Osteoblast (primary cell): ENCODE results near the gene PPFIA1. TPM values are rescaled to one million over a fixed set of nuclear protein-coding genes. Genes with fewer than 3 reads are reported as not detected.
A peak's percentile ranks its signal among the peaks of the same experiment; 100 is the strongest.

ENCODE experiments used
- DNase-seq: peaks from one replicate; pipeline ENCODE4 v3.0.0; 2011; ENCODE audit warnings: low spot score, mixed read lengths; ENCODE audit not compliant: insufficient read length; ENCODE audit errors: missing footprints
- H2AFZ ChIP-seq: 2 replicates; pipeline ENCODE4 v1.6.0; 2011; ENCODE audit warnings: mild to moderate bottlenecking, low read length
- H3K27ac ChIP-seq: 2 replicates; pipeline ENCODE4 v1.5.1; 2011; ENCODE audit warnings: mild to moderate bottlenecking, low read depth, low read length, moderate library complexity
- H3K27me3 ChIP-seq: 2 replicates; pipeline ENCODE4 v1.6.0; 2012; ENCODE audit warnings: mild to moderate bottlenecking, control low read depth, inconsistent platforms, low read length, moderate library complexity; ENCODE audit not compliant: insufficient read depth
- H3K36me3 ChIP-seq: 2 replicates; pipeline ENCODE4 v1.5.1; 2011; ENCODE audit warnings: mild to moderate bottlenecking, low read length, control low read depth, moderate library complexity; ENCODE audit not compliant: insufficient read depth
- H3K4me1 ChIP-seq: 2 replicates; pipeline ENCODE4 v1.5.1; 2011; ENCODE audit warnings: mild to moderate bottlenecking, low read length, control low read depth, moderate library complexity; ENCODE audit not compliant: insufficient read depth
- H3K4me2 ChIP-seq: 2 replicates; pipeline ENCODE4 v1.6.0; 2011; ENCODE audit warnings: mild to moderate bottlenecking, low read length; ENCODE audit not compliant: insufficient read depth
- H3K4me3 ChIP-seq: fragments of 200-600 bp; sonication (generic); 3 replicates; pipeline ENCODE4 v1.5.1; 2012; ENCODE audit warnings: mild to moderate bottlenecking, low read length, inconsistent platforms; ENCODE audit not compliant: insufficient read depth
- H3K79me2 ChIP-seq: 2 replicates; pipeline ENCODE4 v1.6.0; 2012; ENCODE audit warnings: mild to moderate bottlenecking, low read length, control low read depth, inconsistent platforms; ENCODE audit not compliant: insufficient read depth
- H3K9me3 ChIP-seq: 2 replicates; pipeline ENCODE4 v1.5.1; 2011; ENCODE audit warnings: low read depth, low read length, control low read depth
- H4K20me1 ChIP-seq: 2 replicates; pipeline ENCODE4 v1.6.0; 2012; ENCODE audit warnings: mild to moderate bottlenecking, low read length, control low read depth; ENCODE audit not compliant: insufficient read depth
- CTCF ChIP-seq: IDR thresholded peaks from 2 replicates; pipeline ENCODE4 v1.5.1; 2011; ENCODE audit warnings: mild to moderate bottlenecking, low read depth, low read length, moderate library complexity; ENCODE audit errors: extremely low read depth
- total RNA-seq: library from RNA; depleted of rRNA; stranded (reverse); fragments of >200 nt; gene quantifications from 2 replicates; pipeline ENCODE4 v1.2.3, GENCODE V29; 2012

The PPFIA1 gene
- total RNA-seq, 1 donor: 110 TPM

DNA sequence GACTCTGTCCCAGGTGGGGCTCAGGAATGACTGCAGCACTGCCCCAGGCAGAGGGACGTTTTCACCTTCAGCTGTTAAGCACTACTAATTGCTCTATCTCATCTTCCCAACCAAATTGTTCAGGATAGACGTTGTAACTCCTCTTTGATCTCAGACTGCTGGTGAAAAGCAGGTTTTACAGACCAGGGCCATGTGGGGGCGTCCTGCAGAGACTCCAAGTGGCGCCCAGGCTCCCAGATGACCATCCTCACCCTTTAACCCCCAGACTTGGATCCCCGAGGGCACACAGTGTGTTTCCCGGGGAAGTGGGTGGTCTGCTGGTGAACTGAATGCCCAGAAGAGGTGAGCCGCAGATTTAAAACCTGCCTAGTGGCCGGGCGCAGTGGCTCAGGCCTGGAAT is 43.5 kb upstream of the PPFIA1 start:
- Histone ChIP-seq H3K9me3 (no peaks in the 10 kb centered on the region), H4K20me1 (no peaks in the 10 kb centered on the region), H3K4me2 (no peak overlapping the region), H3K4me3 (no peak overlapping the region), H3K36me3 (no peaks in the 10 kb centered on the region), H3K4me1 (no peaks in the 10 kb centered on the region), H2AFZ (no peak overlapping the region), H3K27ac (no peak overlapping the region), H3K27me3 (peaks cover 5% of the 10 kb centered on the region), H3K79me2 (no peaks in the 10 kb centered on the region)
- DNase-seq: no peak
- TF ChIP-seq CTCF: peak; percentile 51

- Histone ChIP-seq H3K79me2 (no peaks in the 10 kb centered on the region), H3K36me3 (no peaks in the 10 kb centered on the region), H2AFZ (no peak overlapping the region), H3K9me3 (no peaks in the 10 kb centered on the region), H3K27me3 (peaks cover 5% of the 10 kb centered on the region), H3K4me1 (peaks cover 6% of the 10 kb centered on the region), H3K27ac (no peak overlapping the region), H4K20me1 (no peaks in the 10 kb centered on the region), H3K4me2 (no peak overlapping the region), H3K4me3 (no peak overlapping the region)
- no peak for TF ChIP-seq CTCF
- DNase-seq: no peak
Observed at GRCh38 chr11:70229737-70230136, 40.8 kb upstream of the PPFIA1 start.

DNA sequence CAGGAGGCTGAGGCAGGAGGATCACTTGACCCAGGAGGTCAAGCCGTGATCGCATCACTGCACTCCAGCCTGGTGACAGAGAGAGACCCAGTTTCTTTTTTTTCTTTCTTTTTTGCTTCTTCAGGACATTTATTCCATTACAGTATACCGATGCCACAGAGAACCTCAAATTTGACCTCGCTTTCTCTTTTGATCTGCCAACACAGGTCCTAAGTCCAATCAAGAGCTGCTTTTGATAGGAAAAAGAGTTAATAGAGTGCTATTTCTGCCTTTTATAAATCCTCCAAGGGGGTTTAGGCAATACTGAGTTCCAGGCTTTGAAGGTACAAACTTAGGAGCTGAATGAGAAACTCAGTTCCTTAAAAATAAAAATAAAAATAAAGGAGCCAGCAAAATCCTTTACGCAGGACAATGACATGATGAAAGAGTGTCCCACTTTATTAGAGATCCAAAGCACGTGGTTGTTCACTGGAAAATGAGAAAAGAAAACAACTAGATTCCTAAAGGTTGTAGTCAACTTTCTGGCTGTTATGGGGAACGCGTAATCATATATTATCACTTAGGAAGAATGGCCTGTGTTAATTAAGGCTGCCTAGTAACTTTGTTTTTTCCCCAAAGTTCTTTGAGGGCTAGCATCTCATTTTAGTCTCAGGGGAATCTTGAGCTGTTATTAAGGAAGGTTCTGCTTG is 40.2 kb upstream of the PPFIA1 start:
- DNase-seq: peak; percentile 78
- Histone ChIP-seq H2AFZ (no peak overlapping the region), H3K36me3 (no peaks in the 10 kb centered on the region), H3K4me1 (peaks cover 6% of the 10 kb centered on the region), H4K20me1 (no peaks in the 10 kb centered on the region), H3K27me3 (peaks cover 5% of the 10 kb centered on the region), H3K4me2 (no peak overlapping the region), H3K9me3 (no peaks in the 10 kb centered on the region), H3K79me2 (no peaks in the 10 kb centered on the region), H3K4me3 (no peak overlapping the region), H3K27ac (no peak overlapping the region)
- TF ChIP-seq CTCF: no peak

DNA sequence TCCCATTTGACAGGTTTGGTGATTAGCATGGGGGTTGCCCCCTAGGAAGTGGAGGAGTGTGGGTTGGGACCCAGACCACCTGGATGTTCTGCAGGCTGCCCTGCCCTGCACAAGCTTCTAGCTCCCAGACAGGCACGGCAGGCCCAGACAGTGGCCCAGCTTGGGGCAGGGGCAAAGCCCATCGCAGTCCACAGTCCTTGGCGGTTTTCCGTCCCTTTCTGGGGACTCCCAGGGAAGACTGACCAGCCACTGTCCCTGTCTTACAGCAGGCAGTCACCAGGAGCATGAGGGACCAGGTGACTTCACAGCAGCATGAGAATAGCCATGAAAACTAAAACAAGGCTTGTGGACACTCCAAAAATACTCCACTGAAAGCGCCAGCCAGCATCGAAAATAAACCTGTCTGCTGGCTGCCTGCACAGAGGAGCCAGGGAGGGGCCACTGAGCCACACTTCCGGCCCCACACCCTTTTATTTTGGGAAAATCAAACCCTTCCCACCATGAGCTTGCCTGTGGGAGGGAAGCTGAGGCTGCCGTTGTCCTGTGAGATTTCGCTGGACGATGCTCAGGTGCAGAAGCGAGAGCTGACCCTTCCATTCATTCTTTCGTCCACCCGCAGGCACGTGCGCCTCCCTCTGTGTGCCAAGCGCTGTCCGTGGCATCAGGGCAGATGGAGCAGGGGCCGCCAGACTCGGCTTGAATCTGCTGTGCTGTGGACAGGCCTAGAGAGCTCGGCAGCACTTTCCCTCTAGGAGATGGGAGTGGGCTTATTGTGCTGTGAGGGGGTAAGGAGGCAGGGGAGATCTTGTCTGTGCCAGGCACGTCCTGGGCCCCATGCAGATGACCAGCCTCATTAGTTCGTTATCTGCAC is 39.4 kb upstream of the PPFIA1 start:
- Histone ChIP-seq H3K27me3 (peaks cover 5% of the 10 kb centered on the region), H3K36me3 (no peaks in the 10 kb centered on the region), H3K4me1 (peaks cover 6% of the 10 kb centered on the region), H3K9me3 (no peaks in the 10 kb centered on the region), H2AFZ (no peak overlapping the region), H3K4me3 (no peak overlapping the region), H3K79me2 (no peaks in the 10 kb centered on the region), H3K4me2 (no peak overlapping the region), H4K20me1 (no peaks in the 10 kb centered on the region), H3K27ac (no peak overlapping the region)
- DNase-seq: no peak
- TF ChIP-seq CTCF: no peak
